ENCODE results near the gene MED16.
"Not testable (repeated sequence)": the region's sequence is repeated elsewhere in the genome, so short reads cannot be mapped to it uniquely, and the experiment has no call there.

MED16 gene

DNA sequence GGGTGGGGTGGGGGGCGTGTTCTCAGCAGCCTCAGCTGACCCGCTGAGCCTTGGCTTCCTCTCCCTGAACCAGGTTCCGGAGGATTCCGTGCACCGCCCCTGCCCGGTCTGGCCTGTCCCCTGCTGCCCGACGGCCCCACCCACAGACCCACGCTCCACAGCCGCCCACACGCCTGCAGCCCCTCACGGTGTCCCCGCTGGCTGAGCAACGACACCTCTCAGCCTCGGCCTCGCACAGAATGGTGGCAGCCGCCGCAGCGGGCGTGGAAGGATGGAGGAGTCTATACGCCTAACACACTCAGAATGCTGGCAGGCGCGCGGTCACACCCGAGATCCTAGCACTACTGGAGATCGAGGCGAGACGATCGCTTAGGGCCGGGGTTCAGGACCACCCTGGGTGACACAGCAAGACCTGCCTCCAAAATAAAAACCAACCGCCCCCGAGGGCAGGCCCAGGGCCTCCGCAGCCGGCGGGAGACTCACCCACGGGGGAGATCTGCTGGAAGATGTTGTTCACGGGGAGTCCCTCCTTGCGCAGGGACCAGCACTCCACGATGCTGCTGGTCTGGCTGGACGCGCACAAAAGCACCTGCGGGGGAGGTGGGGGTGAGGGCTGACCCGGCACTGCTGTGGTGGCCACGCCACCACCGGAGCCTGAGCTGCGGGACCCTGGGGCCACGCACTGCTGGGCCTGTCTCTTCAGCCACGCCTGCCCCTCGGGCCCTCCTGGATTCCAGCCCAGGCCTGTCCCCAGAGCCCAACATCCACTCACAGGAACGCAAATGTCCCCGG, 8.4 kb downstream of the MED16 start:
- no peak for FAIRE-seq
- no peak for DNase-seq (ENCODE audit: insufficient read length, low spot score)
- TF ChIP-seq POLR2A (IDR thresholded peaks at IDR 0.05; ENCODE audit: low read depth, low read length) (no peak), POLR2AphosphoS5 (IDR thresholded peaks at IDR 0.05; ENCODE audit: low read depth, low read length) (no peak), SPI1 (IDR thresholded peaks at IDR 0.05; ENCODE audit: low read depth, low read length) (no peak), PAX5 (IDR thresholded peaks at IDR 0.05; ENCODE audit: insufficient read depth, low read length, severe bottlenecking) (no peak), TAF1 (IDR thresholded peaks at IDR 0.05; ENCODE audit: low read depth, low read length) (no peak), POU2F2 (IDR thresholded peaks at IDR 0.05; ENCODE audit: low read depth, low read length) (no peak)

GRCh38 chr19:883661-884211, 9.3 kb downstream of the MED16 start:
- no peak for FAIRE-seq
- TF ChIP-seq POU2F2 (IDR thresholded peaks at IDR 0.05; ENCODE audit: low read depth, low read length) (no peak), SPI1 (IDR thresholded peaks at IDR 0.05; ENCODE audit: low read depth, low read length) (no peak), POLR2A (IDR thresholded peaks at IDR 0.05; ENCODE audit: low read depth, low read length) (no peak), PAX5 (IDR thresholded peaks at IDR 0.05; ENCODE audit: insufficient read depth, low read length, severe bottlenecking) (no peak), TAF1 (IDR thresholded peaks at IDR 0.05; ENCODE audit: low read depth, low read length) (no peak), POLR2AphosphoS5 (IDR thresholded peaks at IDR 0.05; ENCODE audit: low read depth, low read length) (no peak)
- DNase-seq (ENCODE audit: insufficient read length, low spot score): no peak

GRCh38 chr19:882871-883497, 10.0 kb downstream of the MED16 start:
- DNase-seq (ENCODE audit: insufficient read length, low spot score) (no peak), FAIRE-seq (no peak)
- TF ChIP-seq POLR2A (IDR thresholded peaks at IDR 0.05; ENCODE audit: low read depth, low read length) (no peak), SPI1 (IDR thresholded peaks at IDR 0.05; ENCODE audit: low read depth, low read length) (no peak), POLR2AphosphoS5 (IDR thresholded peaks at IDR 0.05; ENCODE audit: low read depth, low read length) (no peak), TAF1 (IDR thresholded peaks at IDR 0.05; ENCODE audit: low read depth, low read length) (no peak), POU2F2 (IDR thresholded peaks at IDR 0.05; ENCODE audit: low read depth, low read length) (no peak), PAX5 (IDR thresholded peaks at IDR 0.05; ENCODE audit: insufficient read depth, low read length, severe bottlenecking) (no peak)

- no peak for DNase-seq (ENCODE audit: insufficient read length, low spot score)
- FAIRE-seq: no peak
- TF ChIP-seq POU2F2 (IDR thresholded peaks at IDR 0.05; ENCODE audit: low read depth, low read length) (no peak), PAX5 (IDR thresholded peaks at IDR 0.05; ENCODE audit: insufficient read depth, low read length, severe bottlenecking) (no peak), SPI1 (IDR thresholded peaks at IDR 0.05; ENCODE audit: low read depth, low read length) (no peak), POLR2A (IDR thresholded peaks at IDR 0.05; ENCODE audit: low read depth, low read length) (no peak), TAF1 (IDR thresholded peaks at IDR 0.05; ENCODE audit: low read depth, low read length) (no peak), POLR2AphosphoS5 (IDR thresholded peaks at IDR 0.05; ENCODE audit: low read depth, low read length) (no peak)
Observed at GRCh38 chr19:881385-882071, 11.5 kb downstream of the MED16 start.

GRCh38 chr19:879711-880438, 13.1 kb downstream of the MED16 start:
- DNase-seq (ENCODE audit: insufficient read length, low spot score): no peak
- TF ChIP-seq POU2F2 (IDR thresholded peaks at IDR 0.05; ENCODE audit: low read depth, low read length) (no peak), TAF1 (IDR thresholded peaks at IDR 0.05; ENCODE audit: low read depth, low read length) (no peak), POLR2AphosphoS5 (IDR thresholded peaks at IDR 0.05; ENCODE audit: low read depth, low read length) (no peak), POLR2A (IDR thresholded peaks at IDR 0.05; ENCODE audit: low read depth, low read length) (no peak), PAX5 (IDR thresholded peaks at IDR 0.05; ENCODE audit: insufficient read depth, low read length, severe bottlenecking) (no peak), SPI1 (IDR thresholded peaks at IDR 0.05; ENCODE audit: low read depth, low read length) (no peak)
- peak; percentile 60 for FAIRE-seq

- peak; percentile 35 for FAIRE-seq
- DNase-seq (ENCODE audit: insufficient read length, low spot score): not testable (repeated sequence)
Observed at GRCh38 chr19:878751-879561, 14.0 kb downstream of the MED16 start.

DNA sequence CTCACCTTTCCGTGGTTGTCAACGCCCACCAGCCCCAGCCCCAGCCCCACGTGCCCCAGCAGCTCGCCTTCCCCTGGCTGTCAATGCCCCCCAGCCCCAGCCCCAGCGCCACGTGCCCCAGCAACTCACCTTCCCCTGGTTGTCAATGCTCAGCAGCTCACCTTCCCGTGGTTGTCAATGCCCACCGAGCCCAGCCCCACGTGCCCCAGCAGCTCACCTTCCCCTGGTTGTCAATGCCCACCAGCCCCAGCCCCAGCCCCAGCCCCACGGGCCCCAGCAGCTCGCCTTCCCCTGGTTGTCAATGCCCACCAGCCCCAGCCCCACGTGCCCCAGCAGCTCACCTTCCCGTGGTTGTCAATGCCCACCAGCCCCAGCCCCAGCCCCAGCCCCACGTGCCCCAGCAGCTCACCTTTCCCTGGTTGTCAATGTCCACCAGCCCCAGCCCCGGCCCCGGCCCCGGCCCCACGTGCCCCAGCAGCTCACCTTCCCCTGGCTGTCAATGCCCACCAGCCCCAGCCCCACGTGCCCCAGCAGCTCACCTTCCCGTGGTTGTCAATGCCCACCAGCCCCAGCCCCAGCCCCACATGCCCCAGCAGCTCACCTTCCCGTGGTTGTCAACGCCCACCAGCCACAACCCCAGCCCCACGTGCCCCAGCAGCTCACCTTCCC, 14.9 kb downstream of the MED16 start:
- DNase-seq (ENCODE audit: insufficient read length, low spot score); FAIRE-seq: not testable (repeated sequence)

DNA sequence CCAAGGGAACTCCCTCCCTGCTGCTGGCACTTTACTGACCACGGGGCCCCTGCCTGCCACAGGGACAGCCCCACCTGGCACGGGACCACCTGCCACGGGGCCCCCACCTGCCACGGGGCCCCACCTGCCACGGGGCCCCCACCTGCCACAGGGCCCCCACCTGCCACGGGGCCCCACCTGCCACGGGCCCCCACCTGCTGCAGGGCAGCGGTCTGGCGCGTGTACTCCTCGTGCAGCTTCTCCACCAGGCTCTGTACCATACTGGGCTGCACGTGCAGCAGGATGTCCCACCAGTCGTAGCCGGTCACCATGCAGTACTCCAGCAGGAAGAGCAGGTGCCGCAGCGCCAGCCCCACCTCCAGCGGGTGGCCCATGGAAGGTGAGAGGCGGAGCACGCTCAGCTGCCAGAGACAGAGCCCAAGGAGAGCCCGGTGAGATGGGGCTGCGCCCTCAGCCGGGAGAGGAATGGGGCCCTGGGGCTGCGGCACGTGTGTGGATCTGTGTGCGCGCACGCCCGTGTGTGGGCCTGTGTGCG, 16.1 kb downstream of the MED16 start:
- DNase-seq (ENCODE audit: insufficient read length, low spot score) (no peak), FAIRE-seq (no peak)
- TF ChIP-seq POU2F2 (IDR thresholded peaks at IDR 0.05; ENCODE audit: low read depth, low read length) (no peak), POLR2AphosphoS5 (IDR thresholded peaks at IDR 0.05; ENCODE audit: low read depth, low read length) (no peak), TAF1 (IDR thresholded peaks at IDR 0.05; ENCODE audit: low read depth, low read length) (no peak), PAX5 (IDR thresholded peaks at IDR 0.05; ENCODE audit: insufficient read depth, low read length, severe bottlenecking) (no peak), POLR2A (IDR thresholded peaks at IDR 0.05; ENCODE audit: low read depth, low read length) (no peak), SPI1 (IDR thresholded peaks at IDR 0.05; ENCODE audit: low read depth, low read length) (no peak)

Measured in GM12891 (cell line).